GM18499 (cell line): ENCODE results near the gene ASAP2.
"Not testable (repeated sequence)": the region's sequence is repeated elsewhere in the genome, so short reads cannot be mapped to it uniquely, and the experiment has no call there.

Experiments
- ATAC-seq: cut with Tn5 transposase; IDR thresholded peaks from one replicate; pipeline ENCODE4 v1.9.1; 2021; ENCODE audit warnings: moderate number of reproducible peaks; ENCODE audit not compliant: insufficient read depth, unreplicated experiment

Gene ASAP2

GRCh38 chr2:9210030-9210429, 3.4 kb downstream of the ASAP2 start:
- no peak for ATAC-seq

- no peak for ATAC-seq
Measured at GRCh38 chr2:9211496-9211895, 4.9 kb downstream of the ASAP2 start.

- ATAC-seq: no peak
Measured at GRCh38 chr2:9212010-9212635, 5.5 kb downstream of the ASAP2 start.

GRCh38 chr2:9212661-9213411, 6.2 kb downstream of the ASAP2 start:
- no peak for ATAC-seq

- no peak for ATAC-seq
Measured at GRCh38 chr2:9213477-9214051, 7.0 kb downstream of the ASAP2 start.

GRCh38 chr2:9214873-9215272, 8.3 kb downstream of the ASAP2 start:
- ATAC-seq: no peak

- no peak for ATAC-seq
Measured at GRCh38 chr2:9215680-9216079, 9.1 kb downstream of the ASAP2 start.

GRCh38 chr2:9216143-9216542, 9.5 kb downstream of the ASAP2 start:
- ATAC-seq: not testable (repeated sequence)

- ATAC-seq: no peak
Measured at GRCh38 chr2:9217838-9218770, 11.5 kb downstream of the ASAP2 start.

GRCh38 chr2:9219027-9219445, 12.4 kb downstream of the ASAP2 start:
- no peak for ATAC-seq

- no peak for ATAC-seq
Measured at GRCh38 chr2:9220201-9220600, 13.6 kb downstream of the ASAP2 start.

- ATAC-seq: no peak
Measured at GRCh38 chr2:9221223-9221622, 14.6 kb downstream of the ASAP2 start.

GRCh38 chr2:9222239-9222892, 15.8 kb downstream of the ASAP2 start:
- ATAC-seq: no peak

- no peak for ATAC-seq
Measured at GRCh38 chr2:9222893-9223287, 16.3 kb downstream of the ASAP2 start.

- no peak for ATAC-seq
Measured at GRCh38 chr2:9225806-9226205, 19.2 kb downstream of the ASAP2 start.

- no peak for ATAC-seq
Measured at GRCh38 chr2:9226458-9227380, 20.1 kb downstream of the ASAP2 start.

- no peak for ATAC-seq
Measured at GRCh38 chr2:9228088-9228751, 21.6 kb downstream of the ASAP2 start.

- ATAC-seq: no peak
Measured at GRCh38 chr2:9228781-9229469, 22.3 kb downstream of the ASAP2 start.
